Measurements from ENCODE around the gene SH3PXD2B. TPM values are rescaled to one million over a fixed set of nuclear protein-coding genes. Genes with fewer than 3 reads are reported as not detected.

Gene SH3PXD2B
- total RNA-seq, 1 donor from 2014 or later, result 52.3 TPM

- no peak for TF ChIP-seq CTCF (conservative IDR thresholded peaks at IDR 0.05)
- Mint-ChIP-seq H3K27ac (peak overlapping the region; percentile 0), H3K9me3 (no peaks in the 10 kb centered on the region), H3K4me1 (ENCODE audit: unreplicated experiment) (no peaks in the 10 kb centered on the region), H3K36me3 (peaks cover 21% of the 10 kb centered on the region), H3K4me3 (no peak overlapping the region), H3K27me3 (no peaks in the 10 kb centered on the region)
- DNase-seq (ENCODE audit: extremely low spot score, unreplicated experiment), result no peak
Measured at GRCh38 chr5:172380987-172381643, 73.2 kb downstream of the SH3PXD2B start.

GRCh38 chr5:172380301-172380986 is 73.9 kb downstream of the SH3PXD2B start:
- TF ChIP-seq CTCF (conservative IDR thresholded peaks at IDR 0.05), result no peak
- H3K27me3 Mint-ChIP-seq, result no peaks in the 10 kb centered on the region
- no peaks in the 10 kb centered on the region for H3K4me1 Mint-ChIP-seq (ENCODE audit: unreplicated experiment)
- H3K27ac Mint-ChIP-seq, result peak overlapping the region; percentile 0
- H3K4me3 Mint-ChIP-seq, result no peak overlapping the region
- peaks cover 24% of the 10 kb centered on the region for H3K36me3 Mint-ChIP-seq
- no peak for DNase-seq (ENCODE audit: extremely low spot score, unreplicated experiment)
- no peaks in the 10 kb centered on the region for H3K9me3 Mint-ChIP-seq

GRCh38 chr5:172379481-172379880 is 74.8 kb downstream of the SH3PXD2B start:
- no peaks in the 10 kb centered on the region for H3K9me3 Mint-ChIP-seq
- peaks cover 30% of the 10 kb centered on the region for H3K36me3 Mint-ChIP-seq
- no peak for TF ChIP-seq CTCF (conservative IDR thresholded peaks at IDR 0.05)
- H3K27me3 Mint-ChIP-seq, result no peaks in the 10 kb centered on the region
- no peak overlapping the region for H3K27ac Mint-ChIP-seq
- no peaks in the 10 kb centered on the region for H3K4me1 Mint-ChIP-seq (ENCODE audit: unreplicated experiment)
- DNase-seq (ENCODE audit: extremely low spot score, unreplicated experiment), result no peak
- no peak overlapping the region for H3K4me3 Mint-ChIP-seq

- H3K9me3 Mint-ChIP-seq, result no peaks in the 10 kb centered on the region
Measured at GRCh38 chr5:172377856-172378255, 76.5 kb downstream of the SH3PXD2B start.

GRCh38 chr5:172377438-172377837 is 76.9 kb downstream of the SH3PXD2B start:
- no peak for DNase-seq (ENCODE audit: extremely low spot score, unreplicated experiment)
- no peak for TF ChIP-seq CTCF (conservative IDR thresholded peaks at IDR 0.05)
- Mint-ChIP-seq H3K4me3 (no peak overlapping the region), H3K27me3 (no peaks in the 10 kb centered on the region), H3K27ac (no peak overlapping the region), H3K9me3 (no peaks in the 10 kb centered on the region), H3K36me3 (peaks cover 41% of the 10 kb centered on the region), H3K4me1 (ENCODE audit: unreplicated experiment) (no peaks in the 10 kb centered on the region)

More at GRCh38 chr5:172377856-172378255, 76.5 kb downstream of the SH3PXD2B start:
- no peaks in the 10 kb centered on the region for H3K4me1 Mint-ChIP-seq (ENCODE audit: unreplicated experiment)
- no peak for TF ChIP-seq CTCF (conservative IDR thresholded peaks at IDR 0.05)
- no peak overlapping the region for H3K4me3 Mint-ChIP-seq
- H3K27me3 Mint-ChIP-seq, result no peaks in the 10 kb centered on the region
- H3K36me3 Mint-ChIP-seq, result peaks cover 36% of the 10 kb centered on the region
- H3K27ac Mint-ChIP-seq, result no peak overlapping the region
- DNase-seq (ENCODE audit: extremely low spot score, unreplicated experiment), result no peak
